Hepatocyte (in vitro differentiated cells): ENCODE results near the gene RASGRF2. TPM values are rescaled to one million over a fixed set of nuclear protein-coding genes. Genes with fewer than 3 reads are reported as not detected.

ENCODE experiments used
- DNase-seq: peaks from one replicate; pipeline ENCODE4 v3.0.0-alpha.2; 2016; ENCODE audit warnings: low spot score
- H2AFZ ChIP-seq: fragments of 200-600 bp; sonication (generic); 2 replicates; pipeline ENCODE4 v1.6.0; 2016; ENCODE audit warnings: antibody characterized with exemption, mild to moderate bottlenecking
- H3K27ac ChIP-seq: fragments of 200-600 bp; sonication (generic); 2 replicates; pipeline ENCODE4 v1.5.1; 2016; ENCODE audit warnings: mild to moderate bottlenecking
- H3K27me3 ChIP-seq: fragments of 200-600 bp; sonication (generic); 2 replicates; pipeline ENCODE4 v1.6.1; 2016
- H3K36me3 ChIP-seq: fragments of 200-600 bp; sonication (generic); replicated peaks from 2 replicates; pipeline ENCODE4 v1.5.1; 2016; ENCODE audit warnings: low read depth; ENCODE audit not compliant: insufficient read depth
- H3K4me1 ChIP-seq: fragments of 200-600 bp; sonication (generic); 2 replicates; pipeline ENCODE4 v1.5.1; 2016; ENCODE audit warnings: mild to moderate bottlenecking, moderate library complexity; ENCODE audit not compliant: insufficient read depth
- H3K4me2 ChIP-seq: fragments of 200-600 bp; sonication (generic); 2 replicates; pipeline ENCODE4 v1.6.0; 2016
- H3K4me3 ChIP-seq: fragments of 200-600 bp; sonication (generic); 2 replicates; pipeline ENCODE4 v1.5.1; 2016; ENCODE audit warnings: mild to moderate bottlenecking
- H3K79me2 ChIP-seq: fragments of 200-600 bp; sonication (generic); 2 replicates; pipeline ENCODE4 v1.6.0; 2017; ENCODE audit warnings: mild to moderate bottlenecking
- H3K9me2 ChIP-seq: fragments of 200-600 bp; sonication (generic); replicated peaks from 2 replicates; pipeline ENCODE4 v1.6.0; 2017; ENCODE audit warnings: mild to moderate bottlenecking; ENCODE audit not compliant: insufficient read depth
- H3K9me3 ChIP-seq: fragments of 200-600 bp; sonication (generic); 2 replicates; pipeline ENCODE4 v1.5.1; 2016; ENCODE audit warnings: low read depth, mild to moderate bottlenecking
- H4K20me1 ChIP-seq: fragments of 200-600 bp; sonication (generic); 2 replicates; pipeline ENCODE4 v1.6.0; 2016; ENCODE audit warnings: mild to moderate bottlenecking; ENCODE audit not compliant: insufficient read depth, poor library complexity, severe bottlenecking
- CTCF ChIP-seq: fragments of 200-600 bp; sonication (generic); IDR thresholded peaks from 2 replicates; pipeline ENCODE4 v1.5.1; 2016; ENCODE audit warnings: antibody characterized with exemption, mild to moderate bottlenecking; ENCODE audit not compliant: poor library complexity
- EZH2 ChIP-seq: fragments of 200-600 bp; sonication (generic); IDR thresholded peaks from 2 replicates; pipeline ENCODE4 v1.6.1; 2016; ENCODE audit warnings: antibody characterized with exemption, mild to moderate bottlenecking, borderline replicate concordance
- EZH2phosphoT487 ChIP-seq: fragments of 200-600 bp; sonication (generic); IDR thresholded peaks from one replicate; pipeline ENCODE4 v1.6.1; 2018; ENCODE audit warnings: antibody characterized with exemption, mild to moderate bottlenecking, low read depth, moderate library complexity; ENCODE audit not compliant: unreplicated experiment, severe bottlenecking
- WGBS: methylation state at CpG from one replicate; pipeline ENCODE4 v1.1.6; 2016; ENCODE audit warnings: low lambda C conversion rate; ENCODE audit errors: missing lambda C conversion rate; 5-methylcytosine and 5-hydroxymethylcytosine counted together
- polyA plus RNA-seq: library from polyadenylated mRNA; unstranded; fragments of >200 nt; fragmentation: Nextera tagmentation; extraction: Ambion mirVana; gene quantifications from 2 replicates; pipeline ENCODE4 v1.2.1, GENCODE V29; 2016
- total RNA-seq: library from RNA; depleted of rRNA; stranded (reverse); fragments of >200 nt; gene quantifications from 2 replicates; pipeline ENCODE4 v1.2.3, GENCODE V29; 2014

RASGRF2 gene
- total and polyA plus RNA-seq, 2 experiments from 2014 or later = 2.0 to 3.3 TPM

GRCh38 chr5:80926979-80927656 lies 33.0 kb upstream of the RASGRF2 start:
- no peaks in the 10 kb centered on the region for H3K9me3 ChIP-seq
- H3K79me2 ChIP-seq = no peaks in the 10 kb centered on the region
- 89% methylated on average over 3 of the region's 3 CpGs for WGBS
- H3K27me3 ChIP-seq = no peaks in the 10 kb centered on the region
- no peaks in the 10 kb centered on the region for H3K9me2 ChIP-seq
- H2AFZ ChIP-seq = no peak overlapping the region
- H4K20me1 ChIP-seq = no peaks in the 10 kb centered on the region
- no peaks in the 10 kb centered on the region for H3K36me3 ChIP-seq
- no peak overlapping the region for H3K4me2 ChIP-seq
- no peak for DNase-seq
- no peak overlapping the region for H3K27ac ChIP-seq
- TF ChIP-seq EZH2 (no peak), EZH2phosphoT487 (no peak), CTCF (no peak)
- H3K4me1 ChIP-seq = no peaks in the 10 kb centered on the region
- H3K4me3 ChIP-seq = no peak overlapping the region

- Histone ChIP-seq H3K4me1 (no peaks in the 10 kb centered on the region), H3K9me2 (no peaks in the 10 kb centered on the region), H3K36me3 (no peaks in the 10 kb centered on the region), H3K9me3 (no peaks in the 10 kb centered on the region), H3K27ac (no peak overlapping the region), H3K27me3 (no peaks in the 10 kb centered on the region), H2AFZ (no peak overlapping the region), H3K79me2 (no peaks in the 10 kb centered on the region), H3K4me3 (no peak overlapping the region), H3K4me2 (no peak overlapping the region), H4K20me1 (no peaks in the 10 kb centered on the region)
- WGBS = 87% methylated on average over 2 of the region's 2 CpGs
- DNase-seq = no peak
- no peak for TF ChIP-seq CTCF
- no peak for TF ChIP-seq EZH2phosphoT487
- no peak for TF ChIP-seq EZH2
Measured at GRCh38 chr5:80928073-80928472, 32.1 kb upstream of the RASGRF2 start.

GRCh38 chr5:80930940-80931339 lies 29.2 kb upstream of the RASGRF2 start:
- H3K79me2 ChIP-seq = no peaks in the 10 kb centered on the region
- WGBS = 92% methylated on average over 3 of the region's 3 CpGs
- H3K4me2 ChIP-seq = no peak overlapping the region
- no peaks in the 10 kb centered on the region for H4K20me1 ChIP-seq
- TF ChIP-seq CTCF (no peak), EZH2phosphoT487 (no peak), EZH2 (no peak)
- no peaks in the 10 kb centered on the region for H3K9me3 ChIP-seq
- no peaks in the 10 kb centered on the region for H3K36me3 ChIP-seq
- H2AFZ ChIP-seq = no peak overlapping the region
- H3K27me3 ChIP-seq = no peaks in the 10 kb centered on the region
- DNase-seq = no peak
- no peaks in the 10 kb centered on the region for H3K9me2 ChIP-seq
- no peaks in the 10 kb centered on the region for H3K4me1 ChIP-seq
- H3K27ac ChIP-seq = no peak overlapping the region
- H3K4me3 ChIP-seq = no peak overlapping the region

- no peak overlapping the region for H3K4me3 ChIP-seq
- no peak for DNase-seq
- no peaks in the 10 kb centered on the region for H3K36me3 ChIP-seq
- no peak overlapping the region for H2AFZ ChIP-seq
- H3K27ac ChIP-seq = no peak overlapping the region
- no peaks in the 10 kb centered on the region for H3K27me3 ChIP-seq
- H3K79me2 ChIP-seq = no peaks in the 10 kb centered on the region
- no peak overlapping the region for H3K4me2 ChIP-seq
- TF ChIP-seq EZH2 (no peak), EZH2phosphoT487 (no peak), CTCF (no peak)
- no peaks in the 10 kb centered on the region for H4K20me1 ChIP-seq
- no peaks in the 10 kb centered on the region for H3K9me2 ChIP-seq
- no peaks in the 10 kb centered on the region for H3K4me1 ChIP-seq
- H3K9me3 ChIP-seq = no peaks in the 10 kb centered on the region
- 100% methylated on average over 1 of the region's 1 CpG for WGBS
Measured at GRCh38 chr5:80931411-80931810, 28.8 kb upstream of the RASGRF2 start.
